Activated CD8-positive, alpha-beta memory T cell treated with anti-CD3 and anti-CD28 coated beads for 24 hours (primary cell): ENCODE measurements around the gene SLC2A3.
"Not testable (repeated sequence)": the region's sequence is repeated elsewhere in the genome, so short reads cannot be mapped to it uniquely, and the experiment has no call there.

ENCODE experiments used
- DNase-seq: peaks from one replicate; pipeline ENCODE4 v3.0.0-alpha.2; 2020

Gene SLC2A3

GRCh38 chr12:7915661-7916403 is 20.2 kb downstream of the SLC2A3 start:
- peak; percentile 66 for DNase-seq

- DNase-seq: not testable (repeated sequence)
Observed at GRCh38 chr12:7910106-7910505, 25.9 kb downstream of the SLC2A3 start.

GRCh38 chr12:7907009-7907408 is 29.0 kb downstream of the SLC2A3 start:
- no peak for DNase-seq

GRCh38 chr12:7906303-7906702 is 29.7 kb downstream of the SLC2A3 start:
- not testable (repeated sequence) for DNase-seq

GRCh38 chr12:7905600-7906125 is 30.3 kb downstream of the SLC2A3 start:
- DNase-seq: not testable (repeated sequence)

- DNase-seq: no peak
Observed at GRCh38 chr12:7905071-7905470, 30.9 kb downstream of the SLC2A3 start.

- not testable (repeated sequence) for DNase-seq
Observed at GRCh38 chr12:7902416-7902815, 33.6 kb downstream of the SLC2A3 start.

GRCh38 chr12:7899755-7900154 is 36.2 kb downstream of the SLC2A3 start:
- no peak for DNase-seq

- not testable (repeated sequence) for DNase-seq
Observed at GRCh38 chr12:7896726-7897125, 39.3 kb downstream of the SLC2A3 start.

GRCh38 chr12:7892186-7892980 is 43.6 kb downstream of the SLC2A3 start:
- no peak for DNase-seq

- no peak for DNase-seq
Observed at GRCh38 chr12:7884689-7885088, 51.3 kb downstream of the SLC2A3 start.

GRCh38 chr12:7881736-7882120 is 54.3 kb downstream of the SLC2A3 start:
- not testable (repeated sequence) for DNase-seq

GRCh38 chr12:7880952-7881735 is 54.8 kb downstream of the SLC2A3 start:
- not testable (repeated sequence) for DNase-seq

GRCh38 chr12:7879246-7879645 is 56.7 kb downstream of the SLC2A3 start:
- no peak for DNase-seq

GRCh38 chr12:7877420-7877819 is 58.6 kb downstream of the SLC2A3 start:
- DNase-seq: no peak

GRCh38 chr12:7872566-7873319 is 63.2 kb downstream of the SLC2A3 start, which contains the start of gene SLC2A14:
Gene SLC2A14 (minus strand): TSS chr12:7872915. CDS start chr12:7869880, 3,035 bp downstream.
- no peak for DNase-seq

GRCh38 chr12:7870335-7870734 is 65.7 kb downstream of the SLC2A3 start:
- no peak for DNase-seq
